GM21381 (cell line): ENCODE data around the gene ZDHHC7.

Source experiments
- ATAC-seq: cut with Tn5 transposase; IDR thresholded peaks from one replicate; pipeline ENCODE4 v1.9.1; 2021; ENCODE audit warnings: mild to moderate bottlenecking, moderate library complexity; ENCODE audit not compliant: unreplicated experiment

The ZDHHC7 gene

DNA sequence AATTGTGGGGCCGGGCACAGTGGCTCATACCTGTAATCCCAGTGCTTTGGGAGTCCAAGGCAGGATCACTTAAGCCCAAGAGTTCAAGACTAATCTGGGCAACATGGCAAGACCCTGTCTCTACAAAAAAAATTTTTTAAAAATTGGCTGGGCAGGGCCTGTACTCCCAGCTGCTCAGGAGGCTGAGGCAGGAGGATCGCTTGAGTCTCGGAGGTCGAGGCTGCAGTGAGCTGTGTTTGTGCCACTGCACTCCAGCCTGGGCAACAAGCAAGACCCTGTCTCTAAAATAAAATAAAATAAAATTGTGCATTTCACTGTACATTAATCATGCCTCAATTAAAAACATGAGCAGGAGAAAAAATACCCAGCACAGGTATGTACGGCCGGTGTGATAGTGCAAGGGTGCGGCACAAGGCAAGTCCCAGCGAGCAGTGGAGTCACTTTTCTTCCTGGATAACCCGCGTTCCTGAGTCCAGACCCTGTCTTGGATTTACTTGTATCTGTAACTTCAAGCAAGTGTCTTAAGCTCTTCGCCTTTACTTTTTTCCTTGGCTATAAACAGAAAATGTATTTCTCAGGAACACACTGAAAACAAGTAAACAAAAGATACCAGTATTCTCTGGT, 11.4 kb downstream of the ZDHHC7 start:
- ATAC-seq = no peak

- ATAC-seq = no peak
These were observed 12.1 kb downstream of the ZDHHC7 start for GRCh38 chr16:84999200-84999599.

DNA sequence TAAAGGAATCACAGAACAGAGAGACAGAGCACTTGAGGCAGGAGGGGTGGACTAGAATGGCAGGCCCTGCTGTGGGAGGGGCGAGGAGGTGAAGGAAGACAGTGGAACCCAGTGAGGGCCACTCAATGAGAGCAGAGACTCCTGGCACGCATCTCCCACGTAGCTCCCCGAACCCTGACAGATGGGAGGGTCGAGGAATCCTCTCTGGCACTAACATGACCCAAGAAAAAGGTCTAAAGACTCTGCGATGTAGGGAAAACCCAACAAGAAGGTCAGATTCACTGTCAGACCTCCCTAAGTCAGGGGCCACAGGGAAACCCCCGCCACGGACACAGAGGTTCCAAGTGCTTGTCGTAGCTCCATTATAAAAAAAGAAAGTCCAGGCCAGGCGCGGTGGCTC, 15.0 kb downstream of the ZDHHC7 start:
- no peak for ATAC-seq

- ATAC-seq = no peak
These were observed 15.7 kb downstream of the ZDHHC7 start for GRCh38 chr16:84995663-84996062.

- no peak for ATAC-seq
These were observed 17.4 kb downstream of the ZDHHC7 start for GRCh38 chr16:84993926-84994325.

DNA sequence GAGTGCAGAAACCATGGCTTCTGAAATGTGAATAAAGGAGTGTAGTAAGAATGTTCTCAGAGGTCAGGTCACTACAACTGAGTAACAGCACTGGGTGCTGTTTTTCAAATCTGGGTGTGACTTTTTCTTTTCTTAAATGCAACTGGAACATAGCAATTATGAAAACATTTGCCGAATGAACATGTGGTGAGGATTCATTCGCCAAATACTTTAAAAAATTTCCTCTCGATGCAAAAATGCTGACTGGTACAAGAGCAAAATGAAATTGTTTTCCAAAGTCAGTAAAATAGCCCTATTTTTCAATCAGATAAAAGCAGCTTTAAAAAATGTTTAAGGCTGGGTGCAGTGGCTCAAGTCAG, 18.6 kb downstream of the ZDHHC7 start:
- no peak for ATAC-seq

DNA sequence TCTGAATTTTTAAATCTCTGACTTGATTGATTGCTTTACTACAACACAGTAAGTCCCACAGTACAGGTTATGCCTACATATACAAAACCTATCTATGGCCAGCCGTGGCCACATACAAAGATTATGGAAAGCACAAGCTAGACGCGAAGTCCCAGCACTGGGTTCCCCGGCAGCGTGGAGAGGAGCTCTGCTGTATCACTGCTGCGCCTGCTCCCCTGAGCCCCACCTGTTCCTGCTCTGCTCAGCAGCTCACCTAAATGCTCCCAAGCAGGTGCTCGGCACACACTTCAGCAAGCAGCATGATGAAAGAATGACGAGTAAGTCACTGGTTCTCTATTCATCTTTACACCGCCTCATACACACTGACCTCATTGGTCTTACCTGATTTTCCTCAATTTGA, 20.6 kb downstream of the ZDHHC7 start:
- ATAC-seq = no peak

GRCh38 chr16:84989749-84990620, 21.4 kb downstream of the ZDHHC7 start:
- ATAC-seq = no peak

DNA sequence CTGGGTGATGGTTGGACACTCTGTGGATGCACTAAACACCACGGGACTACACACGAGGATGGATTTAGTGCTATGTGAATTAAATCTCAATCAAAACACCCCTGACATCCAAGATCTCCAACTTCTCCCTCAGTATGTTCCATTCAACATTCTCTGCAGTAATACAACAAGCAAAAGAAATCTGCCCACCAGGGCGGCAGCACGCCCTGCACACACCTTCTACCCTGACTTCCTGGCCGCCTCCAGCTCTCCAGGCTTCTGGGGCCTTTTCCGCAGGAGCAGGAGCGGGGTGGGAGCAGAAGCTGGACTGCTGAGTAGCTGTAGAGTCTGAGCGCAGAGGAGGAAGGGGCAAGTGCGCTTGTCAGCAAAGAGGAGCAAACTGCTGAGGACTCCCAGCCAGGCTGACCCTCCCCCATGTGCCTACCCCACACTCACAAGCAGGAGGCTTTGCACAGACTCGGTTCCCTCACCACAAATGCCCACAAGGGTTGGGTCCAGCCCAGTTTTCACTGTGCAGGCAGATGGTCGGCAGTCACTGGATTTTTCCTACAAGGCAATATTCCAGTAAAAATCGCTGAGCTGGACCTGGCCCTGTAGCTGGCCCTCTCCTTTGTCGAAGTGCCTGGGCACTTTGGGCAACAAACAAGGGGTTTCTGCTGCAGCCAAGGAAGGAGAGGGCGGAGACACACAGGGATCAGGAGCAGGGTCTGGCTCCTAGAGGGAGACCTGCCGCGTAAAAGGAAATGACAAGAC, 22.8 kb downstream of the ZDHHC7 start:
- no peak for ATAC-seq

- no peak for ATAC-seq
These were observed 24.5 kb downstream of the ZDHHC7 start for GRCh38 chr16:84986879-84987278.

DNA sequence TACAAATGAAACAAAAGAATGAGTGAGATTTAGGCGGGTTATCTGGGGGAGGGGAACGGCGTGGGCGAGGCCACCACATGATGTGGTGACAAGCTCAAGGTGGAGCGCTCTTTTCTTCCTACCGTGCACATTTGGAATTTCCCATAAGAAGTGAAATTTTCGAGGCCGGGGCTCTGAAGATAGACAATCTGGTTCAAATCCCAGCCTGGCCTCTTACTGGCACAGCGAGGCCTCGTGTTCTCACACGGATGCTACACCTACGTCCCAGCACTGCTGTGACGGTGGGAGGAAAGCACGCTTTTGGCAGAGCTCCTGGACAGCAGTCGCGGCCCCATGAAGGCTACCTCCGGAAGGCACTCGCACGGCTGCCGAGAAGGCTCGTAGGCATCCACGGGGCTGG, 25.2 kb downstream of the ZDHHC7 start:
- no peak for ATAC-seq

DNA sequence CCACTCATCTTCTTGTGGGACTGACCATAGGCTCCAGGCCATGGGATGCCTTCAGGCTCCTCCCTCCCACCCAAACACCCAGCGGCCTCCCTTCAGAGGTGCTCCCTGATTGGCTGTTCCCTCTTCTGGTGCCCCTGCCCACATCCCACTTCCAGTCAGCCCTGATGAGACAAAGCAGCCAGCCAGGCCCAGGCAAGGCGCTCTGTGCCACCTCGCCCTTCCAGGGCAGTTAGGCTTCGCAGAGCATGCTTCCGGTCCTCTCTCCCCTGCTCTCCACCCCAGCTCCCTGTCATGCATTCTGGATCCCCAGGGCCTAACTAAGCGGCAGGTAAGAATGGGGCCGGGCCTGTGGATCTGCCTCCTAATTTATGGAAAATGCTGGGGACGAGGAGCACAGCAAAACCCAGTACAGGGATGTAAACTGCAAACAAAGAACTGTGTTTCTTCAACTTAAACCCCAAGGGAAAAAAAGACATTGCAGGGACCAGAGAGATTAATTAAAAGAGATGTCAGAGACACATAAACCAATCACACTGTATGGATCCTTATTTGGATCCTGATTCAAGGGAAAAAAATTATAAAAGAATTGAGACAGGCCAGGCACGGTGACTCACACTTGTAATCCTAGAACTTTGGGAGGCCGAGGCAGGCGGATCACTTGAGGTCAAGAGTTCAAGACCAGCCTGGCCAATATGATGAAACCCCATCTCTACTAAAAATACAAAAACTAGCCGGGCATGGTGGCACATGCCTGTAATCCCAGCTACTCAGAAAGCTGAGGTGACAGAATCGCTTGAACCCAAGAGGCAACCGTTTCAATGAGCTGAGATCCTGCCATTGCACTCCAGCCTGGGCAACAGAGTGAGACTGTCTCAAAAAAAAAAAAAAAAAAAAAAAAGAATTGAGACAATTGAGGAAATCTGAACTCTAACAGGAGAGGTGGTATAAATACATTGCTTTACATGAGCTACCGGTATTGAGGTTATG, 26.0 kb downstream of the ZDHHC7 start:
- no peak for ATAC-seq

- no peak for ATAC-seq
These were observed 28.9 kb downstream of the ZDHHC7 start for GRCh38 chr16:84982434-84982833.

DNA sequence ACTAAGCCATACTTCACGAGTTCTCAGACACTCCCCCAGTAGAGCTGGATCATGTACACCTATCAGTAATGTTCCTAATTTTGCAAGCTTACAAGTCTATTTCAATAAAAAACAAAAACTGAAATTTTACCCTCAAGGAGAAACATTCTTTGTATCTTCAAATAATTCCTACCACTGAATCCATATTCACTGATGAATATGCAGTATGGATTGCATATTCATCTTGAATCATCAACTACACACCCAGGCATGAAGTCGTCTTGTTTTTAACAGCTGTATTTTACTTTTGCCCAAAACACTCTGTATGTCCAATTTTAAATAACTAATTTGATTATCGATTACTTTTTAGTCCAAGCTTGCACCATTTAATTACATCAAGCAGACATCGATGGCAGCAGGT, 31.8 kb downstream of the ZDHHC7 start:
- no peak for ATAC-seq

GRCh38 chr16:84976644-84977400, 34.5 kb downstream of the ZDHHC7 start:
- ATAC-seq = no peak

- ATAC-seq = no peak
These were observed 35.8 kb downstream of the ZDHHC7 start for GRCh38 chr16:84975522-84975921.

DNA sequence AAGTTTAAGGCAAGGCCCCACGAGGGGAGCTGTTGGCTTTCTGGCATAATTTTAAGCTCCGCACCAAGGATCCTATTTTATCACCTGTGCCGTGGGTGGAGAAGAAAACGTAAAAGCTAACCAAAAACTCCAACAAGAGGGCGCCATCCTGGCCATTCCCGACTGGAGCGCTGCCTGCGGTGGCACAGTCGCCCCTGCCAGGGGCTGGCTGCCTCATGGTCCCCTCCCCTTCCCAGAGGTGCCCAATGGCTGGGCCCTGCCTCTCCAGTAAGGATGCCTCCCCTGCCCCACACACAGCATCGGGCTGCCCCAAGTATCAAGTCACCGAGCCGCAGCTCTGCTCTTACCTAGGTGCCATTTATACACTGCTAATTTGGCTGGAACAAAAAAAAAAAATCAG, 36.3 kb downstream of the ZDHHC7 start:
- no peak for ATAC-seq

- ATAC-seq = no peak
These were observed 37.4 kb downstream of the ZDHHC7 start for GRCh38 chr16:84973776-84974523.

DNA sequence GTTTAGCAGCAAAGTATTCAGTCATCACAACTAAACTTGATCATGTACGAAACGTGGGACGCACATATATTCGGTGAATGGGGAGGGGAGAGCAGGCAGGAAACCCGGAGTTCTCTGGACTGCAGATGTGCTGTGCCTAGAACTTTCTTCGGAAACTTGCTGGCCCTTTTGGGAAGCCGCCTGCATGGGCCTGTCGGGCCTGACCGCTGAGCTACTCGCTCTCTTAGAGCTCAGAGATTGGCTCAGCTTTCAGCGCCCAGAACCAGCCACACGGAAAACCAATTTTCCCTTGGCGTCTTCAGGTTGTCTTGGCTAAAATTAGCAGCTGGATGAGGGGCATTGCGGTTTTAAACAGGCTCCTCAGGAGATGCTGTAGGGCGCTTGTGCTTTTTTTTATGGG, 38.1 kb downstream of the ZDHHC7 start:
- ATAC-seq = no peak
